ENCODE measurements around the gene NAT9. TPM values are rescaled to one million over a fixed set of nuclear protein-coding genes. Genes with fewer than 3 reads are reported as not detected.

Gene NAT9
- total RNA-seq, 1 experiment from 2014 or later, result 64.8 TPM

- DNase-seq (ENCODE audit: unreplicated experiment), result no peak
- peaks cover 36% of the 10 kb centered on the region for H3K4me1 Mint-ChIP-seq (ENCODE audit: insufficient read depth, unreplicated experiment)
- ChIA-PET POLR2A (interaction anchor here (2.0 kb wide), 1 partner anchor 121 kb away, joined by 6 read pairs; the partner anchor contains the start of gene FDXR), CTCF (interaction anchor here (1.6 kb wide), 1 partner anchor 19 kb away, joined by 9 read pairs; no protein-coding TSS in a partner anchor)
- H3K9me3 Mint-ChIP-seq (ENCODE audit: unreplicated experiment), result no peaks in the 10 kb centered on the region
- H3K4me3 Mint-ChIP-seq (ENCODE audit: unreplicated experiment), result no peak overlapping the region
- TF ChIP-seq, protein P1, sequence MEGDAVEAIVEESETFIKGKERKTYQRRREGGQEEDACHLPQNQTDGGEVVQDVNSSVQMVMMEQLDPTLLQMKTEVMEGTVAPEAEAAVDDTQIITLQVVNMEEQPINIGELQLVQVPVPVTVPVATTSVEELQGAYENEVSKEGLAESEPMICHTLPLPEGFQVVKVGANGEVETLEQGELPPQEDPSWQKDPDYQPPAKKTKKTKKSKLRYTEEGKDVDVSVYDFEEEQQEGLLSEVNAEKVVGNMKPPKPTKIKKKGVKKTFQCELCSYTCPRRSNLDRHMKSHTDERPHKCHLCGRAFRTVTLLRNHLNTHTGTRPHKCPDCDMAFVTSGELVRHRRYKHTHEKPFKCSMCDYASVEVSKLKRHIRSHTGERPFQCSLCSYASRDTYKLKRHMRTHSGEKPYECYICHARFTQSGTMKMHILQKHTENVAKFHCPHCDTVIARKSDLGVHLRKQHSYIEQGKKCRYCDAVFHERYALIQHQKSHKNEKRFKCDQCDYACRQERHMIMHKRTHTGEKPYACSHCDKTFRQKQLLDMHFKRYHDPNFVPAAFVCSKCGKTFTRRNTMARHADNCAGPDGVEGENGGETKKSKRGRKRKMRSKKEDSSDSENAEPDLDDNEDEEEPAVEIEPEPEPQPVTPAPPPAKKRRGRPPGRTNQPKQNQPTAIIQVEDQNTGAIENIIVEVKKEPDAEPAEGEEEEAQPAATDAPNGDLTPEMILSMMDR (IDR thresholded peaks at IDR 0.05; ENCODE audit: unreplicated experiment), result no peak
- intact Hi-C loops (cut with micrococcal nuclease), result no loop called here
- H3K27me3 Mint-ChIP-seq (ENCODE audit: insufficient read depth, unreplicated experiment), result no peaks in the 10 kb centered on the region
- H3K36me3 Mint-ChIP-seq (ENCODE audit: insufficient read depth, unreplicated experiment), result no peaks in the 10 kb centered on the region
- no TSS peak for BruUV-seq (replicated peaks)
- no peak overlapping the region for H3K27ac Mint-ChIP-seq (ENCODE audit: low read depth, unreplicated experiment)
These were observed 23.7 kb downstream of the NAT9 start for GRCh38 chr17:74752415-74752814.

- H3K9me3 Mint-ChIP-seq (ENCODE audit: unreplicated experiment), result no peaks in the 10 kb centered on the region
These were observed 25.6 kb downstream of the NAT9 start for GRCh38 chr17:74750327-74751069.

GRCh38 chr17:74750039-74750326 lies 26.2 kb downstream of the NAT9 start:
- TF ChIP-seq, protein P1 (IDR thresholded peaks at IDR 0.05; ENCODE audit: unreplicated experiment), result no peak
- Mint-ChIP-seq H3K4me3 (ENCODE audit: unreplicated experiment) (peak overlapping the region; percentile 88), H3K4me1 (ENCODE audit: insufficient read depth, unreplicated experiment) (peaks cover 29% of the 10 kb centered on the region), H3K9me3 (ENCODE audit: unreplicated experiment) (no peaks in the 10 kb centered on the region), H3K36me3 (ENCODE audit: insufficient read depth, unreplicated experiment) (no peaks in the 10 kb centered on the region), H3K27ac (ENCODE audit: low read depth, unreplicated experiment) (peak overlapping the region; percentile 55), H3K27me3 (ENCODE audit: insufficient read depth, unreplicated experiment) (no peaks in the 10 kb centered on the region)
- intact Hi-C loops (cut with micrococcal nuclease), result no loop called here
- BruUV-seq (replicated peaks), result no TSS peak
- ChIA-PET CTCF (interaction anchor here (0.6 to 3.2 kb wide), 7 partner anchors 10 to 324 kb away, joined by 3 to 30 read pairs (median 4); no protein-coding TSS in a partner anchor), POLR2A (interaction anchor here (0.6 to 3.6 kb wide), 12 partner anchors 10 to 316 kb away, joined by 3 to 31 read pairs (median 5); partner anchors contain the start of genes FDXR and NAT9)
- DNase-seq (ENCODE audit: unreplicated experiment), result no peak

More at GRCh38 chr17:74750327-74751069, 25.6 kb downstream of the NAT9 start:
- Mint-ChIP-seq H3K27me3 (ENCODE audit: insufficient read depth, unreplicated experiment) (no peaks in the 10 kb centered on the region), H3K4me3 (ENCODE audit: unreplicated experiment) (peak overlapping the region; percentile 88), H3K4me1 (ENCODE audit: insufficient read depth, unreplicated experiment) (peaks cover 29% of the 10 kb centered on the region), H3K36me3 (ENCODE audit: insufficient read depth, unreplicated experiment) (no peaks in the 10 kb centered on the region), H3K27ac (ENCODE audit: low read depth, unreplicated experiment) (peak overlapping the region; percentile 55)
- no peak for DNase-seq (ENCODE audit: unreplicated experiment)
- TF ChIP-seq, protein P1 (IDR thresholded peaks at IDR 0.05; ENCODE audit: unreplicated experiment), result no peak
- POLR2A ChIA-PET, result interaction anchor here (0.6 to 3.6 kb wide), 10 partner anchors 9 to 315 kb away, joined by 3 to 31 read pairs (median 5); partner anchors contain the start of genes FDXR and NAT9
- intact Hi-C loops (cut with micrococcal nuclease), result no loop called here
- CTCF ChIA-PET, result interaction anchor here (0.6 to 3.2 kb wide), 7 partner anchors 9 to 323 kb away, joined by 3 to 30 read pairs (median 4); no protein-coding TSS in a partner anchor
- no TSS peak for BruUV-seq (replicated peaks)

- Mint-ChIP-seq H3K36me3 (ENCODE audit: insufficient read depth, unreplicated experiment) (no peaks in the 10 kb centered on the region), H3K27ac (ENCODE audit: low read depth, unreplicated experiment) (peak overlapping the region; percentile 55), H3K9me3 (ENCODE audit: unreplicated experiment) (no peaks in the 10 kb centered on the region), H3K27me3 (ENCODE audit: insufficient read depth, unreplicated experiment) (no peaks in the 10 kb centered on the region), H3K4me1 (ENCODE audit: insufficient read depth, unreplicated experiment) (peaks cover 33% of the 10 kb centered on the region), H3K4me3 (ENCODE audit: unreplicated experiment) (peak overlapping the region; percentile 88)
- DNase-seq (ENCODE audit: unreplicated experiment), result no peak
- CTCF ChIA-PET, result interaction anchor here (0.6 to 3.2 kb wide), 9 partner anchors 10 to 324 kb away, joined by 3 to 30 read pairs (median 4); partner anchors contain the start of gene NAT9
- intact Hi-C loops (cut with micrococcal nuclease), result loop anchor here (2.0 kb wide), 1 partner anchor 211 kb away; no protein-coding TSS in a partner anchor
- TF ChIP-seq, protein P1 (IDR thresholded peaks at IDR 0.05; ENCODE audit: unreplicated experiment), result no peak
- no TSS peak for BruUV-seq (replicated peaks)
- POLR2A ChIA-PET, result interaction anchor here (0.6 to 3.6 kb wide), 15 partner anchors 10 to 316 kb away, joined by 3 to 31 read pairs (median 5); partner anchors contain the start of genes FDXR and NAT9
These were observed 26.7 kb downstream of the NAT9 start for GRCh38 chr17:74749279-74750038.
